Mesodermal cell (in vitro differentiated cells): Measurements from ENCODE around the gene TMEM44.

Experiments
- H3K27ac ChIP-seq: 2 replicates; pipeline ENCODE4 v1.7.0; 2013; ENCODE audit warnings: mild to moderate bottlenecking, low read depth, low read length, moderate library complexity; ENCODE audit not compliant: severe bottlenecking
- H3K36me3 ChIP-seq: 2 replicates; pipeline ENCODE4 v1.7.1; 2013; ENCODE audit warnings: mild to moderate bottlenecking, low read length, moderate library complexity; ENCODE audit not compliant: control insufficient read depth, insufficient read depth
- H3K4me1 ChIP-seq: one replicate; pipeline ENCODE4 v1.7.1; 2013; ENCODE audit warnings: mild to moderate bottlenecking, low read length; ENCODE audit not compliant: insufficient read depth, control insufficient read depth, poor library complexity, severe bottlenecking
- H3K4me3 ChIP-seq: 2 replicates; pipeline ENCODE4 v1.7.0; 2013; ENCODE audit warnings: low read length, control low read depth, mild to moderate bottlenecking; ENCODE audit not compliant: insufficient read depth, poor library complexity, severe bottlenecking; ENCODE audit errors: extremely low read depth
- H3K9me3 ChIP-seq: 2 replicates; pipeline ENCODE4 v1.7.1; 2013; ENCODE audit warnings: mild to moderate bottlenecking, low read length, moderate library complexity; ENCODE audit not compliant: control insufficient read depth
- WGBS, 2 experiments: methylation state at CpG; one replicate each; pipeline ENCODE4 v1.1.5; 2013; ENCODE audit warnings: missing lambda C conversion rate in 2 of 2; ENCODE audit not compliant: insufficient coverage in 2 of 2; 5-methylcytosine and 5-hydroxymethylcytosine counted together

TMEM44 gene

DNA sequence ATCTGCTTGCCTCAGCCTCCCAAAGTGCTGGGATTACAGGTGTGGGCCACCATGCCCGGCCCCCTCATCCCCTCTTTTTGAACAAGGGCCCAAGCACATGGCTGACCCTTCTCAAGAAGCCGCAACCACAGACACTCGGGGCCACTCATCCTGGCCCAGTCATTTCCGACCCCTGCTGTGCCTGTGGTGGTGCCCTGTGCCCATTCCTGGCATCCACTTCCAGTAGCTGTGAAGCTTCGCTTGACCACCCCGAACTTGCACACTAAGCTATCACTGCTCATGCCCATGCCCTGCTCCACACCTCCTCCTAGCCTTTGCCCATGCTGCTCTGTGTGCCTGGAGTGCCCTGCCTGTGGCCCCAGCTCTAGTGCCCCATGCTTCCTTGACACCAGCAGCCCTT is 8.3 kb downstream of the TMEM44 start:
- peaks cover 6% of the 10 kb centered on the region for H3K9me3 ChIP-seq
- peaks cover 53% of the 10 kb centered on the region for H3K36me3 ChIP-seq
- peaks cover 4% of the 10 kb centered on the region for H3K4me1 ChIP-seq
- WGBS, 2 experiments: 86 to 96% methylated on average over 3 to 6 of the region's 6 CpGs
- no peak overlapping the region for H3K4me3 ChIP-seq
- H3K27ac ChIP-seq: no peak overlapping the region

DNA sequence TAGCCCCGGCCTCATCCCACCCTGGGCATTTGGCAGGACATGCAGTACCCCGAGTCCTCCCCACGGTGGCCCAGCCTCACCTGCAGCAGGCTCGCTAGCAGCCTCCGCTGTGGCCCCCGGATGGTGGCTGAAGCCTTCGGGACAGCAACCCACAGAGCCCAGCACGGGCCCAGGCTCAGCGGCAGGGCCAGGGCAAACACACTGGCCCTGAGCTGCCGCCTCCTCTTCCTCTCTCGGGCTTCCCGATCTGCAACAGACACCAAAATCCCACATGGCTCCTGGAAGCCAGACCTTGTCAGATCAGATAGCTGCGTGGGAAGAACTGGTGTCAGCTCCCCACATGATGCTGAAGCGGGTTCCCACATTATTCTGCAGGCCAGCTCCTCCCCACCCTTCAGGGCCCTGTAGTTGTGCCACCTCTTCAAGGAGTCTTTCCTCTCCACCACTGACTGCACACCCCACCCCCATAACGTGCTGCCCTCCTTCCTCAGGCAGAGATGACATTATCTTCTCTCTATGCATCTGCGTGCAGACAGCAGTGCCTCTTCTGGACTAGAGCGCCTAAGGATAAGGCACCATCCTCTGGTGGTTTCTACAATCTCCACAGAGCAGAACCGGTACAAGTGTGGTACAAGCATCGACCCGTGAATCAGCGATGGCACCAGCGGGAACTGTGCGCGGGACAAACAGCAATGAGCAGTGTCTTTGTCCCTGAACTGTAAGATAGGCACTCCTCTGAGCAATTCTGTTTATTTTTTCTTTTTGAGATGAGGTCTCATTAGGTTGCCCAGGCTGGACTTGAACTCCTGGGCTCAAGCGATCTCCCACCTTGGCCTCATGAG is 9.5 kb downstream of the TMEM44 start:
- Histone ChIP-seq H3K36me3 (peaks cover 45% of the 10 kb centered on the region), H3K4me1 (peaks cover 4% of the 10 kb centered on the region), H3K9me3 (no peaks in the 10 kb centered on the region), H3K27ac (no peak overlapping the region), H3K4me3 (no peak overlapping the region)
- WGBS, 2 experiments: 91 to 94% methylated on average over 20 to 22 of the region's 25 CpGs

DNA sequence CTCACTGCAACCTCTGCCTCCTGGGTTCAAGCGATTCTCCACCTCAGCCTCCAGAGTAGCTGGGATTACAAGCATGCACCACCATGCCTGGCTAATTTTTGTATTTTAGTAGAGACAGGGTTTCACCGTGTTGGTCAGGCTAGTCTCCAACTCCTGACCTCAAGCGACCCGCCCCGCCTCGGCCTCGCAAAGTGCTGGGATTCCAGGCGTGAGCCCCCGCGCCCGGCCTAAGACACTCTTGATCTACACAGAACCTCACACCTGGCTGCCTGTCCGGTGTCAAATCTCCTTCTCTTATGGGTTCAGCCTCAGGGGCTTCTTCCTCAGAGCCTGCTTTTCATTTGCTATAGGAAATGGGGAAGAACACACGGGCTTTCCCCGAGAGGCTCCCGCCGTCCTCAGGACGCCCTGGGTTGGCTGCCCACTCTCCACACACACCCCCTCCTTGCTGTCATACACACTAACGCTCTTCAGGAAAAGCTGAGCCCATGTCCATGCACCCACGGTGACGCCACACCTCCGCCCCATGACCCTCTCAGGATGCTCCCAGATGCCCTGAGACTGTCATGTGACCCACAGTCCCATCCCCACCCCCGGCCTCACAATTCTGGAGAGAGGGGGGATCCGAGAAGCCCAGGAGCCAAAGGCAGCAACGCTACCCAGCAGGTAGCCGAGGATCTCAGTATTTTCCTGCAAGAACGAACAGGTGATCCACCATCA is 10.4 kb downstream of the TMEM44 start:
- peaks cover 4% of the 10 kb centered on the region for H3K4me1 ChIP-seq
- no peaks in the 10 kb centered on the region for H3K9me3 ChIP-seq
- no peak overlapping the region for H3K4me3 ChIP-seq
- no peak overlapping the region for H3K27ac ChIP-seq
- WGBS, 2 experiments: 96% methylated on average over 18 to 19 of the region's 26 CpGs
- peaks cover 40% of the 10 kb centered on the region for H3K36me3 ChIP-seq

DNA sequence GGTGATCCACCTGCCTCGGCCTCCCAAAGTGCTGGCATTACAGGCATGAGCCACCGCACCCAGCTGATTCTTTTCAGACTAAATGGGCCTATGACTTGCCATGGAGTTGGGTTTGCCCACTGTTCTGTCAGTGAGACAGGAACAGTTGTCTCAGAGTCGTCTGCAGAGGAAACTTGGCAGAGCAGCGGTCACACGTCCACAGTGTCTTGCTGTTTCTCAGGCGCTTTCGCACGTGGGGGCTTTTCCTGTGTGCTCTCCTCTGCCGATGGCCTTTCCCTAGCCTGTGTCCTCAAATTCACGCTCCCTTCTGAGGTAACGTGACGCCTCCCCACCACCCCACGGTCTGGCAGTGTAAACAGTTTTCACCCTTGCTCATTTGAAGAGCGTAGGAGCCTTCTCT is 11.3 kb downstream of the TMEM44 start:
- Histone ChIP-seq H3K36me3 (peaks cover 42% of the 10 kb centered on the region), H3K4me1 (peaks cover 4% of the 10 kb centered on the region), H3K4me3 (no peak overlapping the region), H3K9me3 (no peaks in the 10 kb centered on the region), H3K27ac (no peak overlapping the region)
- WGBS, 2 experiments: 88 to 95% methylated on average over 14 of the region's 14 CpGs

DNA sequence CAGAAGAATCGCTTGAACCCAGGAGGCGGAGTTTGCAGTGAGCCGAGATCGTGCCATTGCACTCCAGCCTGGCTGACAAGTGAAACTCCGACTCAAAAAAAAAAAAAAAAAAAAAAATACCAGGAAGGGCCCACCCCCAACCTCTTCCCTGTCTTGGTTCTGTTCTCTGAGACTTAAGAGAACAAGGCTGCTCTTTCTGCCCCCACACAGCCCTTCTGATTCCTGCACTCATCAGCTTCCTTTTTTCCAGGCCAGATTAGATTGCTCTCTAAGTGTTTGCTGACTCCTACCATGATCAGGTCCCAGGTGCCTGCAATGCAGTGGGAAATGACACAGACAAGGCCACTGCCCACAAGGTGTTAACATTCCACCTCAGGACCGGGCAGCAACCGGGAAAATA is 13.0 kb downstream of the TMEM44 start:
- peaks cover 32% of the 10 kb centered on the region for H3K36me3 ChIP-seq

DNA sequence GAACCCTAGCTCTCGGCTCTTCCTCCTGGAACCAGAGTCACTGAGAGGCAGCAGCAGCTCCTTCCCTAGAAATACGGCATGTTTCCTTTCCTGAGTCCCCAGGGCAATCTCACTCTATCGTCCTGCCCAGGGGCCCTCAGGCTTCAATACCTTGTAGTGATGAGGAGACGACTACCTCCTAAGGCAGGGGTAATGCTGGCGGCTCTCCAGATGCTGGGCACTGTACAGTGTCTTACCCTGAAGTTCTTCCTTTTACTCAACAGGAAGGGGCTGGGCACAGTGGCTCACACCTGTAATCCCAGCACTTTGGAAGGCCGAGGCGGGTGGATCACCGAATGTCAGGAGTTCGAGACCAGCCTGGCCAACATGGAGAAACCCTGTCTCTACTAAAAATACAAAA is 13.5 kb downstream of the TMEM44 start:
- Histone ChIP-seq H3K4me3 (no peak overlapping the region), H3K27ac (no peak overlapping the region), H3K36me3 (peaks cover 32% of the 10 kb centered on the region), H3K4me1 (peaks cover 4% of the 10 kb centered on the region), H3K9me3 (no peaks in the 10 kb centered on the region)
- WGBS, 2 experiments: 89 to 100% methylated on average over 5 of the region's 9 CpGs

More for the DNA sequence above, 13.0 kb downstream of the TMEM44 start:
- Histone ChIP-seq H3K9me3 (no peaks in the 10 kb centered on the region), H3K4me1 (peaks cover 4% of the 10 kb centered on the region), H3K4me3 (no peak overlapping the region), H3K27ac (no peak overlapping the region)
- 89 to 94% methylated on average over 3 of the region's 7 CpGs for WGBS, 2 experiments

DNA sequence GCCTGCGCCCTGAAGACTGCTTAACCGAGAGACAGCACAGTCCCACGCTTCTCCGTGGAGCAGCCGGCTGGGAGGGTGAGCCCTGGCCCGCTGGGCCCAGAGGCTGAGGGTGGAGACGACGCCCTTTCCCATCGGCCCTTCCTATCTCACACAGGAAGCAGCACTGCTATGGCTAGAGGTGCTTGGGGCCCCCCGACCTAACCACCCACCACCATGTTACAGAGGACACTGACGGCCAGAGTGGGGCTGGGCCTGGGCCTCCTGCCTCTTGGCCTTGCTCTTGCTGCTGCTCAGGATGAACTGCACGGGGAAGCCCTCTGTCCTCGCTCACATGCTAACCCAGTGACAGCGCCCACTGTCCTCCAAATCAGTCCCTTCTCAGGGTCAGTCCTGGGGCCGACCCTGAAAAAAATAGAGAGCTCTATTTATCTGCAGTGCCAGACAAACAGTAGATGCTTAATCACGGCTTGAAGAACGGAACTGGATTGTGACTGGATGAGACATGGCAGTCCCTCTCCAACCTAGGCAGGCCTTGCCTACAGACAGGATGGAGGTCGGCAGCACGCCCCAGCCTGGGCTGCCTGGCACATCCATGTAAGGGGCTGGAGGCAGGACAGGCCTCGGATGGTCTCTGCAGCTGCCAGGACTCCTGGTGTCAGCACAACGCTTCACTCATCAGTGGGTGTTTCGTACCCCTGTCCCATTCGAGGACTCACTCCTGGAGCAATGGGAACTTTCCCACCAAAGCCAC is 14.2 kb downstream of the TMEM44 start:
- WGBS, 2 experiments: 86 to 92% methylated on average over 17 to 18 of the region's 23 CpGs
- peaks cover 39% of the 10 kb centered on the region for H3K36me3 ChIP-seq
- peaks cover 4% of the 10 kb centered on the region for H3K4me1 ChIP-seq
- no peaks in the 10 kb centered on the region for H3K9me3 ChIP-seq
- no peak overlapping the region for H3K4me3 ChIP-seq
- H3K27ac ChIP-seq: no peak overlapping the region

DNA sequence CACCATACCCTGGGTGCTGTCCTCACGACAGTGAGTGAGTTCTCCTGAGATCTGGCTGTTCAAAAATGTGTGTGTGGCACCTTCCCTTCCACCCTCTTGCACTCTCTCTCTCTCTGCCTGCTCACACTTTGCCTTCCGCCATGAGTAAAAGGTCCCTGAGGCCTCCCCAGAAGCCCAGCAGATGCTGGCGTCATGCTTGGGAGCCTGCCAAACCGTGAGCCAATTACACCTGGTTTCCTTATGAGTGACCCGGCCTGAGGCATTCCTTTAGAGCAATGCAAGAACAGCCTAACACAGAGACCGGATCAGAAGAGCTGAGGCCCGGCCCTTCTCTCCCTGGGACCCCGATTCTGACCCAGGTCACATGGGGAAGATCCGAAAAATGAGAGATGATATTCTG is 15.4 kb downstream of the TMEM44 start:
- peaks cover 37% of the 10 kb centered on the region for H3K36me3 ChIP-seq
- H3K27ac ChIP-seq: no peak overlapping the region
- 95 to 100% methylated on average over 4 to 7 of the region's 9 CpGs for WGBS, 2 experiments
- H3K4me3 ChIP-seq: no peak overlapping the region
- H3K9me3 ChIP-seq: no peaks in the 10 kb centered on the region
- peaks cover 4% of the 10 kb centered on the region for H3K4me1 ChIP-seq

DNA sequence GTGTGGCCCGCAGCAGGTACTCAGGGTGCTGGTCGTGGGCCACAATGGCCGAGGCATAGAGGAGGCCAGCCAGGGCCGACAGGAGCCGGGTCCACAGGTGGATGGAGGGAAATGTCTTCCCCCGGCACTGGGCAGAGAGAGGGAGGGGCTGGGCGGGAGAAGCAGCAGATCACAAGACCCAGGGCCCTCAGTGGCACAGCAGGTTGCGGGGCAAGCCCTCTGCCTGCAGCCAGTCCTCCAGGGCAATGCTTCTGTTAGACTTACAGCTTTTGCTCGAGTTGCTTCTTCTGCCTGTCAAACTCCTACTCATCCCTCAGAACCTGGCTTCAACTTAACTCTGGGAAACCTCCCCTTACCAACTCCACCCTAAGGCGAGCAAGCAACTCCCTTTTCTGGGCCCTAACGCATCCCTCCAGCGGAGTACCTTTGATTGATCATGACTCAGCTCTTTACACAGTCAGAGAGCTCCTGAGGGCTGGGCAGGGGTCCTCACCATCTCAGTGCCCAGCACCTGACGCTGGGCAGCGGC is 16.0 kb downstream of the TMEM44 start:
- 92% methylated on average over 11 to 12 of the region's 14 CpGs for WGBS, 2 experiments
- no peak overlapping the region for H3K27ac ChIP-seq
- H3K9me3 ChIP-seq: no peaks in the 10 kb centered on the region
- peaks cover 4% of the 10 kb centered on the region for H3K4me1 ChIP-seq
- H3K36me3 ChIP-seq: peaks cover 38% of the 10 kb centered on the region
- H3K4me3 ChIP-seq: no peak overlapping the region

DNA sequence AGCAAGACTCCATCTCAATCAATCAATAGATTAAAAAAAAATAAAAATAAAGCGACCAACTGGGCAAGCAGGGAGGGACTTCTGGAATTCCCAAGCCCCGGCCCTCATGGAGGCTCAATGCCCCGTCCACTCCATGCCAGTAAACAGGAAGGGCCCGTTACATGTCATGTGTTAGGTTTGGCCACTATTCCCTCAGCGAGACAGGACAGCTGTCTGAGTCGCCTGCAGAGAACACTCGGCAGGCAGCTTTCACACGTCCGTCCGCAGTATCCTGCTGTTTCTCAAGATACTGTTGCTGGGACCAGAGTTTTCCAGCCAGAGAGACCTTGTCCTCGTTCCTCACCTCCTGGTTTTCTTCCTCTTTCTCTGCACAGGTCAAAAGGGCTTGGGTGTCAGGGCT is 18.0 kb downstream of the TMEM44 start:
- H3K9me3 ChIP-seq: no peaks in the 10 kb centered on the region
- H3K36me3 ChIP-seq: peaks cover 28% of the 10 kb centered on the region
- no peaks in the 10 kb centered on the region for H3K4me1 ChIP-seq
- WGBS, 2 experiments: 88 to 92% methylated on average over 11 of the region's 11 CpGs
- H3K27ac ChIP-seq: no peak overlapping the region
- no peak overlapping the region for H3K4me3 ChIP-seq
